CD14-positive monocyte (primary cell): ENCODE data around the gene TAF5L. TPM values are rescaled to one million over a fixed set of nuclear protein-coding genes. Genes with fewer than 3 reads are reported as not detected.

Source experiments
- DNase-seq, 3 donors: peaks; one replicate each; pipeline ENCODE4 v3.0.0-alpha.2; 2011 to 2022
- H2AFZ ChIP-seq: 2 replicates; pipeline ENCODE4 v1.6.0; 2012; ENCODE audit warnings: mild to moderate bottlenecking, low read depth, low read length, inconsistent platforms; ENCODE audit not compliant: insufficient read depth, poor library complexity, severe bottlenecking
- H3K27ac ChIP-seq, 2 donors: 1 replicate in 1 of 2; 2 replicates in 1 of 2; pipeline ENCODE4 v1.5.1; 2012 to 2013; ENCODE audit warnings: low read length in 2 of 2, control low read depth in 1 of 2, inconsistent platforms in 1 of 2, low read depth in 1 of 2, mild to moderate bottlenecking in 1 of 2
- H3K27me3 ChIP-seq, 2 donors: one replicate each; pipeline versions ENCODE4 v1.6.0 to v1.6.1; 2011 to 2013; ENCODE audit warnings: low read length in 2 of 2; ENCODE audit not compliant: control insufficient read depth in 2 of 2, insufficient read depth in 2 of 2
- H3K36me3 ChIP-seq, 2 donors: replicated peaks in 1 of 2; 1 replicate in 1 of 2; 2 replicates in 1 of 2; pipeline versions ENCODE4 v1.5.1 to v1.6.1; 2012 to 2013; ENCODE audit warnings: low read length in 2 of 2, control low read depth in 1 of 2, inconsistent platforms in 1 of 2, mild to moderate bottlenecking in 1 of 2; ENCODE audit not compliant: insufficient read depth in 2 of 2, control insufficient read depth in 1 of 2
- H3K4me1 ChIP-seq, 2 donors: 1 replicate in 1 of 2; 2 replicates in 1 of 2; pipeline versions ENCODE4 v1.5.1 to v1.6.1; 2012 to 2013; ENCODE audit warnings: low read length in 2 of 2, control low read depth in 1 of 2, inconsistent platforms in 1 of 2, mild to moderate bottlenecking in 1 of 2, moderate library complexity in 1 of 2; ENCODE audit not compliant: insufficient read depth in 2 of 2, control insufficient read depth in 1 of 2
- H3K4me2 ChIP-seq: replicated peaks from 2 replicates; pipeline ENCODE3; 2012; ENCODE audit warnings: low read length, moderate library complexity, mild to moderate bottlenecking; ENCODE audit not compliant: poor library complexity, severe bottlenecking; ENCODE audit errors: extremely low read depth
- H3K4me3 ChIP-seq, 3 experiments: fragments of 200-600 bp in 1 of 3; sonication (generic) in 1 of 3; replicated peaks in 1 of 3; 1 replicate in 2 of 3; 2 replicates in 1 of 3; pipeline ENCODE4 v1.5.1; 2011 to 2013; ENCODE audit warnings: low read length in 3 of 3, mild to moderate bottlenecking in 3 of 3, control low read depth in 2 of 3, low read depth in 2 of 3, inconsistent platforms in 1 of 3, moderate library complexity in 1 of 3
- H3K79me2 ChIP-seq: 2 replicates; pipeline ENCODE4 v1.6.0; 2012; ENCODE audit warnings: mild to moderate bottlenecking, control low read depth, inconsistent platforms, low read length, moderate library complexity; ENCODE audit not compliant: insufficient read depth
- H3K9ac ChIP-seq: 2 replicates; pipeline ENCODE4 v1.6.0; 2017; ENCODE audit warnings: low read length, mild to moderate bottlenecking; ENCODE audit not compliant: insufficient read depth, poor library complexity, severe bottlenecking
- H3K9me3 ChIP-seq, 2 donors: replicated peaks in 1 of 2; 1 replicate in 1 of 2; 2 replicates in 1 of 2; pipeline versions ENCODE4 v1.5.1 to v1.6.1; 2012 to 2013; ENCODE audit warnings: low read length in 2 of 2, control low read depth in 1 of 2; ENCODE audit not compliant: control insufficient read depth in 1 of 2, insufficient read depth in 1 of 2
- H4K20me1 ChIP-seq: 2 replicates; pipeline ENCODE4 v1.6.0; 2012; ENCODE audit warnings: mild to moderate bottlenecking, low read length, control low read depth, moderate library complexity; ENCODE audit not compliant: insufficient read depth
- H3K27ac Mint-ChIP-seq, 7 donors: one replicate each; pipeline ENCODE4 v1.8.0; 2020; ENCODE audit warnings: mild to moderate bottlenecking in 7 of 7, mixed read lengths in 7 of 7, moderate library complexity in 6 of 7, inconsistent platforms in 2 of 7
- H3K27me3 Mint-ChIP-seq, 3 donors: one replicate each; pipeline ENCODE4 v1.8.0; 2021 to 2022; ENCODE audit warnings: low read depth in 3 of 3, mild to moderate bottlenecking in 3 of 3, mixed read lengths in 3 of 3, moderate library complexity in 3 of 3, inconsistent platforms in 1 of 3
- H3K36me3 Mint-ChIP-seq, 2 donors: one replicate each; pipeline ENCODE4 v1.8.0; 2020; ENCODE audit warnings: mixed read lengths in 2 of 2, inconsistent platforms in 1 of 2, mild to moderate bottlenecking in 1 of 2
- H3K4me1 Mint-ChIP-seq: one replicate; pipeline ENCODE4 v1.8.0; 2020; ENCODE audit warnings: mild to moderate bottlenecking, mixed read lengths
- H3K4me3 Mint-ChIP-seq, 2 donors: one replicate each; pipeline ENCODE4 v1.8.0; 2020; ENCODE audit warnings: mild to moderate bottlenecking in 2 of 2, mixed read lengths in 2 of 2, moderate library complexity in 1 of 2
- H3K9me3 Mint-ChIP-seq, 7 donors: one replicate each; pipeline ENCODE4 v1.8.0; 2020 to 2022; ENCODE audit warnings: mixed read lengths in 7 of 7, mild to moderate bottlenecking in 6 of 7, moderate library complexity in 6 of 7, inconsistent platforms in 2 of 7
- CTCF ChIP-seq: fragments of 200-600 bp; IDR thresholded peaks from one replicate; pipeline ENCODE4 v1.8.0; 2022; ENCODE audit warnings: antibody characterized with exemption, mild to moderate bottlenecking
- WGBS: methylation state at CpG from one replicate; pipeline ENCODE4 v1.1.5; 2013; ENCODE audit warnings: missing lambda C conversion rate; ENCODE audit not compliant: insufficient coverage; 5-methylcytosine and 5-hydroxymethylcytosine counted together
- intact Hi-C, 2 donors: fragments of 100-400 bp; cut with micrococcal nuclease; formaldehyde crosslinking; loops; one replicate each; pipeline versions ENCODE4 v1.15.0 to v1.15.1; 2023
- polyA plus RNA-seq, 3 donors: library from polyadenylated mRNA; depleted of rRNA in 1 of 3; unstranded in 2 of 3; stranded (reverse) in 1 of 3; fragments of 300-500 nt in 2 of 3; fragments of >200 nt in 1 of 3; fragmentation: Illumina TruSeq in 2 of 3; gene quantifications; 1 replicate in 2 of 3; 2 replicates in 1 of 3; pipeline ENCODE4 v1.2.3, GENCODE V29; 2012 to 2021

TAF5L gene
- polyA plus RNA-seq, 3 donors, result 3.8 to 15.4 (median 4.9) TPM

- Mint-ChIP-seq H3K4me1 (peaks cover 18% of the 10 kb centered on the region), H3K27ac (peak overlapping the region in 2 of 7 donors; percentile 16 to 67), H3K9me3 (no peaks in the 10 kb centered on the region), H3K36me3 (peaks cover 45 to 66% of the 10 kb centered on the region in 2 donors), H3K4me3 (no peak overlapping the region), H3K27me3 (no peaks in the 10 kb centered on the region)
- H3K36me3 ChIP-seq, result peaks cover 33 to 69% of the 10 kb centered on the region in 2 donors
- no peak overlapping the region for H3K9ac ChIP-seq
- no peak overlapping the region for H2AFZ ChIP-seq
- H3K9me3 ChIP-seq, result no peaks in the 10 kb centered on the region
- H3K4me2 ChIP-seq, result no peak overlapping the region
- intact Hi-C loops, result no loop called here
- H4K20me1 ChIP-seq, result peaks cover 24% of the 10 kb centered on the region
- no peak for DNase-seq
- no peak overlapping the region for H3K4me3 ChIP-seq
- peaks cover 29% of the 10 kb centered on the region for H3K79me2 ChIP-seq
- no peak overlapping the region for H3K27ac ChIP-seq
- H3K4me1 ChIP-seq, result no peaks in the 10 kb centered on the region
- H3K27me3 ChIP-seq, result no peaks in the 10 kb centered on the region
- no peak for TF ChIP-seq CTCF
- 96% methylated on average over 34 of the region's 34 CpGs for WGBS
Measured at GRCh38 chr1:229594227-229595008, 31.5 kb downstream of the TAF5L start.

- DNase-seq, result no peak
- Histone ChIP-seq H4K20me1 (peaks cover 21% of the 10 kb centered on the region), H3K4me1 (no peaks in the 10 kb centered on the region), H3K4me3 (no peak overlapping the region), H2AFZ (no peak overlapping the region), H3K4me2 (no peak overlapping the region), H3K27me3 (no peaks in the 10 kb centered on the region), H3K27ac (no peak overlapping the region), H3K9me3 (no peaks in the 10 kb centered on the region), H3K36me3 (peaks cover 33 to 64% of the 10 kb centered on the region in 2 donors), H3K9ac (no peak overlapping the region), H3K79me2 (peaks cover 23% of the 10 kb centered on the region)
- H3K36me3 Mint-ChIP-seq, result peaks cover 45 to 65% of the 10 kb centered on the region in 2 donors
- H3K4me1 Mint-ChIP-seq, result peaks cover 16% of the 10 kb centered on the region
- H3K4me3 Mint-ChIP-seq, result no peak overlapping the region
- intact Hi-C loops, result no loop called here
- no CpG with 5 or more reads among the region's 12 CpGs for whole genome bisulfite sequencing
- H3K27me3 Mint-ChIP-seq, result no peaks in the 10 kb centered on the region
- peak overlapping the region in 1 of 7 donors; percentile 10 for H3K27ac Mint-ChIP-seq
- TF ChIP-seq CTCF, result no peak
- H3K9me3 Mint-ChIP-seq, result no peaks in the 10 kb centered on the region
Measured at GRCh38 chr1:229593800-229594199, 32.1 kb downstream of the TAF5L start.
